CD4-positive, alpha-beta T cell treated with Interferon gamma for 1 hour (primary cell): ENCODE measurements around the gene OR1L4.

Experiments used
- DNase-seq: peaks from one replicate; pipeline ENCODE4 v3.0.0-alpha.2; 2020

The OR1L4 gene

GRCh38 chr9:122723690-122724089 lies at the start of gene OR1L4:
Gene OR1L4, plus strand, starts transcription at chr9:122723990. Its CDS starts 0 bp downstream, at chr9:122723990.
- no peak for DNase-seq

GRCh38 chr9:122684851-122685250 lies 38.9 kb upstream of the OR1L4 start:
- DNase-seq, result no peak

GRCh38 chr9:122695696-122696095 lies 28.1 kb upstream of the OR1L4 start:
- DNase-seq, result no peak

GRCh38 chr9:122718038-122718437 lies 5.8 kb upstream of the OR1L4 start:
- no peak for DNase-seq

GRCh38 chr9:122719218-122719617 lies 4.6 kb upstream of the OR1L4 start:
- DNase-seq, result no peak

GRCh38 chr9:122742003-122742402 lies 18.2 kb downstream of the OR1L4 start, which contains the start of gene OR1L6:
Gene OR1L6, plus strand, starts transcription at chr9:122742303. Its CDS starts 7,545 bp downstream, at chr9:122749848.
- DNase-seq, result no peak

GRCh38 chr9:122754825-122755224 lies 31.0 kb downstream of the OR1L4 start:
- no peak for DNase-seq

GRCh38 chr9:122767817-122768216 lies 44.0 kb downstream of the OR1L4 start:
- DNase-seq, result no peak
